ENCODE data around the gene CHD9.

DNA sequence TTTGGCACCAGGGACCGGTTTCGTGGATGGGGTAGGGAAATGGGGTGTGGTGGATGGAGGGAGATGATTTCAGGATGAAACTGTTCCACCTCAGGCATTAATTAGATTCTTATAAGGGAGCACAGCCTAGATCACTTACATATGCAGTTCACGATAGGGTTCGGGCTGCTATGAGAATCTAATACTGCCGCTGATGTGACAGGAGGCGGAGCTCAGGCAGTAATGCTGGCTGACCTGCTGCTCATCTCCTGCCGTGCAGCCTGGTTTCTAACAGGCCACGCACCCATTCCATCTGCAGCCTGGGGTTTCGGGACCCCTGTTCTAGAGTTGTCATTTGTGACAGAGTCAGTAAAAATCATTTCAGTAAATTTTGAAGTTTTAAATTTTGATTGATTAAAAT, 99.7 kb downstream of the CHD9 start:
- TF ChIP-seq CTCF (IDR thresholded peaks at IDR 0.05; ENCODE audit: insufficient read depth, low read length, poor library complexity, severe bottlenecking) (no peak), EZH2phosphoT487 (conservative IDR thresholded peaks at IDR 0.05; ENCODE audit: low read length) (no peak)
